ENCODE results near the gene HCCS. TPM values are rescaled to one million over a fixed set of nuclear protein-coding genes. Genes with fewer than 3 reads are reported as not detected.

Gene HCCS
- total RNA-seq, 1 experiment from 2014 or later: 32.7 TPM

DNA sequence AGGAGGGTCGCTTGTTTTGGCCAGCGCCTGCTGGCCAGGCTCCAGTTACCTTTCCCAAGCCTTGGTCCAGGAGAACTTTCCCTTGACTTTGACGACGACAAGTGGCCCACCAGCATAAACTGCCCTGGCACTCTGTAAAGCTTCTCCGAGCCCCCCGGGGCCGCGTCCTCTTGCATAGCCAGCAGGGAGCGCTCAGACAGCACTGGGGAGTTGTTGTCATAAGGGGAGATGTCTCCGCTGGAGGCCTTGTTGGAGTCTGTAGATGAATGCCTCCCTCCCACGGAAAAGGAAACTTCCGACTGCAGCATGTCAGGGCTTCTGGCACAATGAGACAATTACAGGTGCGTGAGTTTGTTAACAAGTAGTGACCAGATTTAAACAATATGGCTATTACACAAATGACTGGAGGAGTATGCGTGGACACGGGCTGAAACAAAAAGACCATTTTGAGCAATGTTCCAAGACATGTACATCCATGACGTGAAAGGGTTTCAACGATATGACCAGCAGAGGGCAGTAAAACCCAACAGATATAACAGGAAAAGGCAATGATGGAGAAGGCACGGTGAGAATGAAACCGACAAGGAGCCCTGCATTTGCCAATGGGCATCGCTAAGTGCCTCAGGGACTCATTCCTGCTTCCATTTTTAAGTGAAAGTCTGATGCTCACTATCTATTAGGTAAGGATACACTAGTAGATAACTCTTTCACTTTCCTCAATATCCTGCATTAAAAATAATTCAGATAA is 33.0 kb downstream of the HCCS start:
- in situ Hi-C loops (cut with HindIII; ENCODE audit: low pct_unique_long_range_greater_than_20kb, low sequenced_read_pairs): no loop called here
- BruUV-seq (replicated peaks): no TSS peak
- CTCF ChIA-PET: no interaction called here

DNA sequence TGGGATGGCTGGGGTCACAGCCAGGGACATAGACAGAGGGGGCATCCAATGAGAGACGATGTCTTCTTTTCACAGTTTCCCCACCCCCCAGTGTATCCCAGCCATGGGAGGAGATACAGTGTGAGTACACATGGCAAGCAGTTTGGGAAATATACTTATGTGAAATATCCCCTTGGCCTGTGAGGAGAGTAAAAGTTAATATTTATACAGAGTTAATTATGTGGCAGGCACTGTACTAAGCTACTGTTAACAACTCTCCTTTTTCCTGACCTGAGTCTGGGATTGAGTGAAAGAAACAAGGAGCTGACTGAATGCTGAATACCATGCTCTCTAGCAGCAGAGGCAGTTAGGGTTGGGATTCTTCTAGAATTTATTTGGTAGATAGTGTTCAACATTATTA is 35.3 kb downstream of the HCCS start:
- in situ Hi-C loops (cut with HindIII; ENCODE audit: low pct_unique_long_range_greater_than_20kb, low sequenced_read_pairs): no loop called here

More for the DNA sequence above, 33.0 kb downstream of the HCCS start:
- no peaks in the 10 kb centered on the region for H3K36me3 ChIP-seq (ENCODE audit: control insufficient read depth, insufficient read depth, low read length)
- no peaks in the 10 kb centered on the region for H3K4me1 ChIP-seq (ENCODE audit: control insufficient read depth, insufficient read depth, low read length)
- ATAC-seq: peak; percentile 73
- H3K4me3 ChIP-seq (ENCODE audit: low read depth in 2 of 2, low read length in 2 of 2): no peak overlapping the region
- no peaks in the 10 kb centered on the region for H3K9me3 ChIP-seq (ENCODE audit: control insufficient read depth, insufficient read depth, low read depth, low read length)
- DNase-seq (ENCODE audit: low read depth, low spot score): peak; percentile 36
- POLR2A ChIA-PET: no interaction called here
- H3K27me3 ChIP-seq (ENCODE audit: control insufficient read depth, insufficient read depth, low read length): no peaks in the 10 kb centered on the region
- no peak overlapping the region for H3K27ac ChIP-seq (ENCODE audit: low read length)
- TF ChIP-seq TCF7L2 (IDR thresholded peaks at IDR 0.05; ENCODE audit: low read depth, low read length) (no peak), POLR2AphosphoS5 (IDR thresholded peaks at IDR 0.05; ENCODE audit: low read depth, low read length) (no peak), SIN3A (IDR thresholded peaks at IDR 0.05; ENCODE audit: borderline replicate concordance, insufficient read depth, low read depth, low read length) (no peak)
- TF ChIP-seq, protein P1, sequence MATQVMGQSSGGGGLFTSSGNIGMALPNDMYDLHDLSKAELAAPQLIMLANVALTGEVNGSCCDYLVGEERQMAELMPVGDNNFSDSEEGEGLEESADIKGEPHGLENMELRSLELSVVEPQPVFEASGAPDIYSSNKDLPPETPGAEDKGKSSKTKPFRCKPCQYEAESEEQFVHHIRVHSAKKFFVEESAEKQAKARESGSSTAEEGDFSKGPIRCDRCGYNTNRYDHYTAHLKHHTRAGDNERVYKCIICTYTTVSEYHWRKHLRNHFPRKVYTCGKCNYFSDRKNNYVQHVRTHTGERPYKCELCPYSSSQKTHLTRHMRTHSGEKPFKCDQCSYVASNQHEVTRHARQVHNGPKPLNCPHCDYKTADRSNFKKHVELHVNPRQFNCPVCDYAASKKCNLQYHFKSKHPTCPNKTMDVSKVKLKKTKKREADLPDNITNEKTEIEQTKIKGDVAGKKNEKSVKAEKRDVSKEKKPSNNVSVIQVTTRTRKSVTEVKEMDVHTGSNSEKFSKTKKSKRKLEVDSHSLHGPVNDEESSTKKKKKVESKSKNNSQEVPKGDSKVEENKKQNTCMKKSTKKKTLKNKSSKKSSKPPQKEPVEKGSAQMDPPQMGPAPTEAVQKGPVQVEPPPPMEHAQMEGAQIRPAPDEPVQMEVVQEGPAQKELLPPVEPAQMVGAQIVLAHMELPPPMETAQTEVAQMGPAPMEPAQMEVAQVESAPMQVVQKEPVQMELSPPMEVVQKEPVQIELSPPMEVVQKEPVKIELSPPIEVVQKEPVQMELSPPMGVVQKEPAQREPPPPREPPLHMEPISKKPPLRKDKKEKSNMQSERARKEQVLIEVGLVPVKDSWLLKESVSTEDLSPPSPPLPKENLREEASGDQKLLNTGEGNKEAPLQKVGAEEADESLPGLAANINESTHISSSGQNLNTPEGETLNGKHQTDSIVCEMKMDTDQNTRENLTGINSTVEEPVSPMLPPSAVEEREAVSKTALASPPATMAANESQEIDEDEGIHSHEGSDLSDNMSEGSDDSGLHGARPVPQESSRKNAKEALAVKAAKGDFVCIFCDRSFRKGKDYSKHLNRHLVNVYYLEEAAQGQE (IDR thresholded peaks at IDR 0.05; ENCODE audit: insufficient read depth in 1 of 2, low read depth in 2 of 2, low read length in 1 of 2): no peak
- TF ChIP-seq, protein P2, sequence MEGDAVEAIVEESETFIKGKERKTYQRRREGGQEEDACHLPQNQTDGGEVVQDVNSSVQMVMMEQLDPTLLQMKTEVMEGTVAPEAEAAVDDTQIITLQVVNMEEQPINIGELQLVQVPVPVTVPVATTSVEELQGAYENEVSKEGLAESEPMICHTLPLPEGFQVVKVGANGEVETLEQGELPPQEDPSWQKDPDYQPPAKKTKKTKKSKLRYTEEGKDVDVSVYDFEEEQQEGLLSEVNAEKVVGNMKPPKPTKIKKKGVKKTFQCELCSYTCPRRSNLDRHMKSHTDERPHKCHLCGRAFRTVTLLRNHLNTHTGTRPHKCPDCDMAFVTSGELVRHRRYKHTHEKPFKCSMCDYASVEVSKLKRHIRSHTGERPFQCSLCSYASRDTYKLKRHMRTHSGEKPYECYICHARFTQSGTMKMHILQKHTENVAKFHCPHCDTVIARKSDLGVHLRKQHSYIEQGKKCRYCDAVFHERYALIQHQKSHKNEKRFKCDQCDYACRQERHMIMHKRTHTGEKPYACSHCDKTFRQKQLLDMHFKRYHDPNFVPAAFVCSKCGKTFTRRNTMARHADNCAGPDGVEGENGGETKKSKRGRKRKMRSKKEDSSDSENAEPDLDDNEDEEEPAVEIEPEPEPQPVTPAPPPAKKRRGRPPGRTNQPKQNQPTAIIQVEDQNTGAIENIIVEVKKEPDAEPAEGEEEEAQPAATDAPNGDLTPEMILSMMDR (IDR thresholded peaks at IDR 0.05): peak; percentile 68
- intact Hi-C loops (cut with micrococcal nuclease; ENCODE audit: unreplicated experiment): loop anchor here (1.0 kb wide), 1 partner anchor 387 kb away; no protein-coding TSS in a partner anchor

More for the DNA sequence above, 35.3 kb downstream of the HCCS start:
- no peak for ATAC-seq
- no peaks in the 10 kb centered on the region for H3K36me3 ChIP-seq (ENCODE audit: control insufficient read depth, insufficient read depth, low read length)
- ChIA-PET POLR2A (no interaction called here), CTCF (no interaction called here)
- H3K27ac ChIP-seq (ENCODE audit: low read length): no peak overlapping the region
- H3K4me3 ChIP-seq (ENCODE audit: low read depth in 2 of 2, low read length in 2 of 2): no peak overlapping the region
- no peaks in the 10 kb centered on the region for H3K4me1 ChIP-seq (ENCODE audit: control insufficient read depth, insufficient read depth, low read length)
- TF ChIP-seq, protein P2 (IDR thresholded peaks at IDR 0.05): no peak
- TF ChIP-seq SIN3A (IDR thresholded peaks at IDR 0.05; ENCODE audit: borderline replicate concordance, insufficient read depth, low read depth, low read length): no peak
- TF ChIP-seq, protein P1 (IDR thresholded peaks at IDR 0.05; ENCODE audit: insufficient read depth in 1 of 2, low read depth in 2 of 2, low read length in 1 of 2): no peak
- TF ChIP-seq POLR2AphosphoS5 (IDR thresholded peaks at IDR 0.05; ENCODE audit: low read depth, low read length): no peak
- no peak for TF ChIP-seq TCF7L2 (IDR thresholded peaks at IDR 0.05; ENCODE audit: low read depth, low read length)
- no peaks in the 10 kb centered on the region for H3K9me3 ChIP-seq (ENCODE audit: control insufficient read depth, insufficient read depth, low read depth, low read length)
- intact Hi-C loops (cut with micrococcal nuclease; ENCODE audit: unreplicated experiment): no loop called here
- DNase-seq (ENCODE audit: low read depth, low spot score): no peak
- no TSS peak for BruUV-seq (replicated peaks)
- H3K27me3 ChIP-seq (ENCODE audit: control insufficient read depth, insufficient read depth, low read length): no peaks in the 10 kb centered on the region

Data from Panc1 (cell line).